CD4-positive, alpha-beta T cell treated with Interleukin-4 for 1 hour (primary cell): ENCODE data around the gene ASIC3.
"Not testable (repeated sequence)": the region's sequence is repeated elsewhere in the genome, so short reads cannot be mapped to it uniquely, and the experiment has no call there.

Source experiments
- DNase-seq, 2 donors: peaks; one replicate each; pipeline ENCODE4 v3.0.0-alpha.2; 2020 to 2022

Gene ASIC3

DNA sequence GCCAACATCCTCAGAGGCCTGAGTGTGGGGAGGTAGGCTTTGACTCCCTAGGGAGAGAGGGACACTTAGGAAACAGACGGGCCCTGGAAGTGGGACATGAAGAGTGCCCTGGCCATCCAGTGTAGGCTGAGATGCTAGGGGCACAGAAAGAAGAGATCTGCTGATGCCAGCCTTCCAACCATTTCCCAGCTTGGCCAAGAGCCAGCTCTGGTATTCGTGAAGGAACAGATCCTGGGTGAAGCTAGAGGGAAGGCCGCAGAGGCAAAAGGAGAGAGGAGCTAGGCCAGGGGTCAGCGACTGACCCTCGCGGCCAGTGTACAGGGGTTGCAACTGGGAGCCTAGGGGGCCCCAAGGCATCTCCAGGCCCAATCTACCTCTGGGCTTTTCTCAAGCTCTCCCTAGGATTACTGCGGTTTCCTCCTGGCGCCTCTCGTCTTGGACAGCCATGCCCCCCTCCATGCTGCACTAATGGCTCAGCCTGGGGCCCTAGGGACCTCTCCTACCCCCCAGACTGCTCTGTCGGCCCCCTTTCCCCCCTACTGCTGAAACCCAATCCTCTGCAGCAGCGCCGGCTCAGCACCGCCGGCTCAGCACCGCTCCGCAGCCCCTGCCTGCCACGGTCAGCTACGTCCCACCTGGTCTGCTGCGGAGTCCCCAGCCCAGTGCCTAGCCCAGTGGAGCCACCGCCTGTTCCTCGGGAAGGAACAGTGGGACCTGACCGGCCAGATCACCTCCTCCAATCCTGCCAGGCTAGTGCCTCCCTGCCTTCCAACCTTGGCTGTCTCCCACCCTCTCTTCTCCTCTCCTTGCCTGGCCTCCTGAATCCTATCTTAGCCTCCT is at the start of gene ASIC3:
Gene ASIC3, plus strand, starts transcription at position 556 of the 840 bp plus-strand sequence. CDS start 355 bp downstream, outside the sequence.
- no peak for DNase-seq

GRCh38 chr7:150999001-150999400 is 49.3 kb upstream of the ASIC3 start:
- DNase-seq, result no peak

DNA sequence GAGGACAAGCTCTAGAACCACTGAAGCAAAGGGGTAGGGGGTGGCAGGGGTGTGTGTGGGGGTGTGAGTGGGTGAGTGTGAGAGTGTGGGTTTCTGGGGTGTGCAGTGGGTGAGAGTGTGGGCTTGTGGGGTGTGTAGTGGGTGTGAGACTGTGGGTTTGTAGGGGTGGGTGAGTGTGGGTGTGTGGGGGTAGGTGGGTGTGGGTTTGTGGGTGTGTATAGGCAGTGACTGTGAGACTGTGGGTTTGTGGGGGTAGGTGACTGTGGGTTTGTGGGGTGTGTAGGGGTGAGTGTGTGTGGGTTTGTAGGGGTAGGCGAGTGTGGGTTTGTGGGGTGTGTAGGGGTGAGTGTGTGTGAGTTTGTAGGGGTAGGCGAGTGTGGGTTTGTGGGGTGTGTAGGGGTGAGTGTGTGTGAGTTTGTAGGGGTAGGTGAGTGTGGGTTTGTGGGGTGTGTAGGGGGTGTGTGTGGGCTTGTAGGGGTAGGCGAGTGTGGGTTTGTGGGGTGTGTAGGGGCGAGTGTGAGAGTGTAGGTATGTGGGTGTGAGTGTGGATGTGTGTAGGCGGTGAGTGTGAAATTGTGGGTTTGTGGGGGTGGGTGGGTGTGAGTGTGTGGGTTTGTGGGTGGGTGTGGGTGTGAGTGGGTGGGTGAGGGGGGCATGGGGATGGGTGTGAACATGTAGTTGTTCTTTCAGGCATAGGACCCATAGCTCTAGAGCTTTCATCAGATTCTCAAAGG is 48.7 kb upstream of the ASIC3 start:
- DNase-seq, result peak; percentile 55 to 63

GRCh38 chr7:151000897-151001495 is 47.3 kb upstream of the ASIC3 start:
- DNase-seq, result no peak

GRCh38 chr7:151001546-151001945 is 46.8 kb upstream of the ASIC3 start:
- no peak for DNase-seq

- DNase-seq, result no peak
Measured at GRCh38 chr7:151003572-151003971, 44.8 kb upstream of the ASIC3 start.

- no peak for DNase-seq
Measured at GRCh38 chr7:151005566-151005965, 42.8 kb upstream of the ASIC3 start.

- DNase-seq, result no peak
Measured at GRCh38 chr7:151006590-151007300, 41.6 kb upstream of the ASIC3 start.

DNA sequence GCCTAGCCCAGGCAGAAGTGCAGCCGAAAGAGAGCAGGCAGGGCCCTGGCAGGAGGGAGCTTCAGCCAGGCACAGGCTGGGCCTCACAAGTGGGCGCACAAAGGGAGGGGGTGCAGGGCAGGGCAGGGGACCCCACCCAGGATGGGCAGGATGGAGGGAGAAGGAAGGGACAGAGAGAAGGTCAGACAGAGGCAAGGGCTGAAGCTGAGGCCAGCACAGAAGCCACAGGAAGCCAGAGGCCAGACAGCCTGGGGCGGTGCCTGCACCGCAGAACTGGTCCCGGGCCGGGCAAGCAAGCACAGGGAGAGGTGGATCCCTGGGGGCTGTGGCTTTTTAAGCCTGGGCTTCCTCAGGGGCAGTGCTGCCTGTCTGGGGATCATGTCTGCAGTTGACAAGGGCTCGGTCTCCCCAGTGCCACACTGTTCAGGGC is 40.8 kb upstream of the ASIC3 start:
- no peak for DNase-seq

DNA sequence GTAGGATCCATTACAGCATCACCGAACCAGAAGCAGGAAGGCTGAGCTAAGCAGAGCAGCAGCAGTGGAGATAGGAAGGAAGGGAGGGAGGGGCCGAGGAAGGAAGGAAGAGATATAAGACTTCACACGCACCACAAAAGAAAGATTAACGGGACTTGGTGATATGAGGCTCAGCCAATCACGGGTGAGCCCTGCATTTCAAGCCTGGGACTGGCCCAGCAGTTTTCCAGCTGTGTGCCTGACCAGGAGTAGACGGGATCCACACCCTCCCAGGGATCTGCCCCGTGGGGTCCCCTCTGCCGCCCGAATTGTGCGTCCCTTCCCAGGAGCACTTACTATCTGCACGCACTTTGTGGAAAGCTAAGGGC is 40.2 kb upstream of the ASIC3 start:
- DNase-seq, result peak in 1 of 2 donors; percentile 69

GRCh38 chr7:151008511-151009323 is 39.6 kb upstream of the ASIC3 start:
- peak; percentile 76 to 87 for DNase-seq

- DNase-seq, result no peak
Measured at GRCh38 chr7:151009327-151010036, 38.8 kb upstream of the ASIC3 start.

DNA sequence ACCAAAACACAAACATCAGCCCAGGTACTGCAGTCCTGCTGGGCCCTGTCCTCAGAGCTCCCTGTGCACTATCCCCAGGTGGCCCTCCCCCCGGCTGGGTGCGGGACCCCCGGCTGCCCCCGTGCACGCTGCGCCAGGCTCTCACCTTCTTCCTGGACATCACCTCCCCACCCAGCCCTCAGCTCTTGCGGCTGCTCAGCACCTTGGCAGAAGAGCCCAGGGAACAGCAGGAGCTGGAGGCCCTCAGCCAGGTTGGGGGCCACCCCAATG is 38.4 kb upstream of the ASIC3 start:
- no peak for DNase-seq

DNA sequence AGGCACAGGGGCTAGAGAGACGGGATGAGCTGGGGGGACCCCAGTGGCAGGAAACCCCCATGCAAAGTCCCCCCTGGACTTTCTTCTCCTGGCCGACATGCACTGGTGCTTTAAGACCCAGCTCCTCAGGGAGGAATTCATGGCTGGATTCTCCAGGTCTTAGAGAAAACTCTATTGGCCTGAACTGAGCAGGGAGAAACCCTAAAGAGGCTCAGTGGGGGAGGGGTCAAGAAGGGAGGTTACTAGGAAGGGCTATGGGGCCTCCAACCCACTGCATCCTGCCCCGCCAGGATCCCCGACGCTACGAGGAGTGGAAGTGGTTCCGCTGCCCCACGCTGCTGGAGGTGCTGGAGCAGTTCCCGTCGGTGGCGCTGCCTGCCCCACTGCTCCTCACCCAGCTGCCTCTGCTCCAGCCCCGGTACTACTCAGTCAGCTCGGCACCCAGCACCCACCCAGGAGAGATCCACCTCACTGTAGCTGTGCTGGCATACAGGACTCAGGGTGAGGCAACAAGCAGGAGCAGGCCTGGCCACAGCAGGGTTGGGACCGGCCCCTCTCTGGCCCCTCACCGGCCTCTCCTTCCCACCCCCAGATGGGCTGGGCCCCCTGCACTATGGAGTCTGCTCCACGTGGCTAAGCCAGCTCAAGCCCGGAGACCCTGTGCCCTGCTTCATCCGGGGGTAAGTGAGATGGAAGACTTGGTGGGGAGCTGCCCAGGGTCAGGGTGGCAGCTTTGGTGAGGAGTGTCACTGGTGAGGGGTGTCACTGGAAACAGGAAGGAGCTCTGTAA is 37.8 kb upstream of the ASIC3 start:
- peak; percentile 45 to 61 for DNase-seq

- DNase-seq, result no peak
Measured at GRCh38 chr7:151011097-151011409, 37.3 kb upstream of the ASIC3 start.

- DNase-seq, result not testable (repeated sequence)
Measured at GRCh38 chr7:151011616-151012015, 36.7 kb upstream of the ASIC3 start.

- DNase-seq, result no peak
Measured at GRCh38 chr7:151012031-151012692, 36.2 kb upstream of the ASIC3 start.

- DNase-seq, result peak in 1 of 2 donors; percentile 27
Measured at GRCh38 chr7:151012911-151013347, 35.4 kb upstream of the ASIC3 start.

- no peak for DNase-seq
Measured at GRCh38 chr7:151013356-151013732, 35.0 kb upstream of the ASIC3 start.

GRCh38 chr7:151013733-151014497 is 34.4 kb upstream of the ASIC3 start:
- peak; percentile 96 to 97 for DNase-seq
